GM12878 (cell line): Measurements from ENCODE around the gene DPYSL3. TPM values are rescaled to one million over a fixed set of nuclear protein-coding genes. Genes with fewer than 3 reads are reported as not detected.

ENCODE experiments used
- ATF2 ChIP-seq: IDR thresholded peaks from 2 replicates; pipeline ENCODE4 v1.6.1; 2012; ENCODE audit warnings: low read length, inconsistent platforms
- CBX3 ChIP-seq: fragments of 200-600 bp; sonication (generic); IDR thresholded peaks from 2 replicates; pipeline ENCODE4 v1.6.1; 2016; ENCODE audit warnings: low read depth, borderline replicate concordance
- CUX1 ChIP-seq: IDR thresholded peaks from 2 replicates; pipeline ENCODE4 v1.6.1; 2012; ENCODE audit warnings: improper control_type of control experiment, low read depth, low read length; ENCODE audit not compliant: insufficient replicate concordance
- KDM1A ChIP-seq: fragments of 200-600 bp; sonication (generic); IDR thresholded peaks from 2 replicates; pipeline ENCODE4 v1.6.1; 2016; ENCODE audit warnings: borderline replicate concordance
- NFIC ChIP-seq: IDR thresholded peaks from 2 replicates; pipeline ENCODE4 v1.6.1; 2012; ENCODE audit warnings: low read depth, mild to moderate bottlenecking, inconsistent platforms, low read length, moderate library complexity
- RFX5 ChIP-seq: IDR thresholded peaks from 2 replicates; pipeline ENCODE4 v1.6.1; 2011; ENCODE audit warnings: low read depth, low read length, improper control_type of control experiment
- SMC3 ChIP-seq: IDR thresholded peaks from 2 replicates; pipeline ENCODE4 v1.6.1; 2011; ENCODE audit warnings: low read length, improper control_type of control experiment, borderline replicate concordance
- SREBF2 ChIP-seq: IDR thresholded peaks from 2 replicates; pipeline ENCODE4 v1.6.1; 2012; ENCODE audit warnings: mild to moderate bottlenecking, low read length
- TCF7 ChIP-seq: IDR thresholded peaks from 2 replicates; pipeline ENCODE4 v1.6.1; 2014; ENCODE audit warnings: antibody characterized with exemption, borderline replicate concordance
- polyA plus RNA-seq, 11 experiments: library from polyadenylated mRNA; depleted of rRNA in 4 of 11; unstranded in 6 of 11; stranded (reverse) in 5 of 11; fragments of >200 nt; fragmentation: Nextera tagmentation in 4 of 11; fragmentation: Illumina TruSeq in 1 of 11; extraction: Ambion mirVana in 4 of 11; extraction: Trizol in 1 of 11; gene quantifications; 1 replicate in 1 of 11; 2 replicates in 10 of 11; pipeline versions ENCODE4 v1.2.1 to v1.2.3, GENCODE V29; 2011 to 2016; ENCODE audit warnings: inconsistent platforms in 2 of 11, missing spikeins in 2 of 11, low read depth in 1 of 11
- total RNA-seq, 4 experiments: library from RNA; depleted of rRNA in 3 of 4; stranded (reverse); fragments of >200 nt in 3 of 4; fragmentation: Illumina TruSeq in 1 of 4; extraction: Trizol in 1 of 4; gene quantifications; 2 replicates each; pipeline versions ENCODE4 v1.2.1 to v1.2.3, GENCODE V29; 2013 to 2021

Gene DPYSL3
- total and polyA plus RNA-seq, 10 of the 15 experiments (the other 5 are each of a cell fraction or from before 2014, with no cell fraction given): 0.08 to 1.5 (median 0.45) TPM; not detected in 1

GRCh38 chr5:147466360-147466980 is 43.4 kb downstream of the DPYSL3 start (continued):
- no peak for TF ChIP-seq TCF7
- no peak for TF ChIP-seq SMC3
- no peak for TF ChIP-seq CBX3
- no peak for TF ChIP-seq CUX1
- no peak for TF ChIP-seq NFIC
- TF ChIP-seq SREBF2: no peak
- TF ChIP-seq ATF2: no peak
- TF ChIP-seq KDM1A: no peak
- no peak for TF ChIP-seq RFX5
